HG03135 (cell line): Measurements from ENCODE around the gene AGAP3.

Source experiments
- ATAC-seq: cut with Tn5 transposase; IDR thresholded peaks from one replicate; pipeline ENCODE4 v1.9.1; 2021; ENCODE audit warnings: mild to moderate bottlenecking, moderate library complexity; ENCODE audit not compliant: unreplicated experiment

AGAP3 gene

GRCh38 chr7:151107882-151108281, 21.6 kb downstream of the AGAP3 start:
- no peak for ATAC-seq

GRCh38 chr7:151109094-151110048, 23.1 kb downstream of the AGAP3 start:
- ATAC-seq: no peak

- no peak for ATAC-seq
These were observed 24.1 kb downstream of the AGAP3 start for GRCh38 chr7:151110236-151110940.

GRCh38 chr7:151110941-151111645, 24.8 kb downstream of the AGAP3 start:
- ATAC-seq: peak; percentile 52

- no peak for ATAC-seq
These were observed 27.3 kb downstream of the AGAP3 start for GRCh38 chr7:151113344-151114150.

GRCh38 chr7:151114151-151115090, 28.1 kb downstream of the AGAP3 start:
- no peak for ATAC-seq

GRCh38 chr7:151115121-151115835, 29.0 kb downstream of the AGAP3 start:
- ATAC-seq: no peak

- no peak for ATAC-seq
These were observed 29.7 kb downstream of the AGAP3 start for GRCh38 chr7:151115836-151116418.

- ATAC-seq: no peak
These were observed 30.5 kb downstream of the AGAP3 start for GRCh38 chr7:151116603-151117440.

GRCh38 chr7:151117565-151117964, 31.3 kb downstream of the AGAP3 start:
- ATAC-seq: no peak

GRCh38 chr7:151118108-151119054, 32.1 kb downstream of the AGAP3 start:
- ATAC-seq: no peak

- ATAC-seq: no peak
These were observed 32.8 kb downstream of the AGAP3 start for GRCh38 chr7:151119055-151119415.

- no peak for ATAC-seq
These were observed 33.6 kb downstream of the AGAP3 start for GRCh38 chr7:151119902-151120301.

GRCh38 chr7:151120896-151121295, 34.6 kb downstream of the AGAP3 start:
- ATAC-seq: no peak

GRCh38 chr7:151121380-151122170, 35.3 kb downstream of the AGAP3 start:
- ATAC-seq: no peak

- no peak for ATAC-seq
These were observed 36.0 kb downstream of the AGAP3 start for GRCh38 chr7:151122276-151122675.
